ENCODE data around the gene LARP4B. TPM values are rescaled to one million over a fixed set of nuclear protein-coding genes. Genes with fewer than 3 reads are reported as not detected.

The LARP4B gene
- polyA plus RNA-seq, 4 donors, result 12.4 to 52.6 (median 21.2) TPM

GRCh38 chr10:809671-810350, 121.7 kb downstream of the LARP4B start:
- Histone ChIP-seq H3K27me3 (ENCODE audit: control insufficient read depth in 3 of 3, insufficient read depth in 3 of 3, low read length in 3 of 3) (no peaks in the 10 kb centered on the region), H3K9me3 (ENCODE audit: control insufficient read depth in 2 of 2, insufficient read depth in 1 of 2, low read depth in 1 of 2, low read length in 1 of 2) (no peaks in the 10 kb centered on the region), H3K4me3 (ENCODE audit: low read depth in 1 of 3, low read length in 3 of 3) (no peak overlapping the region), H3K36me3 (ENCODE audit: control insufficient read depth in 3 of 3, insufficient read depth in 2 of 3, low read depth in 1 of 3, low read length in 3 of 3) (peaks cover 16 to 76% (median 39%) of the 10 kb centered on the region in 3 donors), H3K4me1 (ENCODE audit: control insufficient read depth in 3 of 3, insufficient read depth in 2 of 3, low read depth in 1 of 3, low read length in 2 of 3) (no peaks in the 10 kb centered on the region), H3K27ac (ENCODE audit: low read depth in 1 of 3, low read length in 2 of 3) (no peak overlapping the region)
- FAIRE-seq (no peak), DNase-seq (no peak)
- 95 to 97% (median 96%) methylated on average over 29 of the region's 29 CpGs for WGBS, 3 donors

- 92 to 93% (median 92%) methylated on average over 9 of the region's 9 CpGs for WGBS, 3 donors
- no peaks in the 10 kb centered on the region for H3K9me3 ChIP-seq (ENCODE audit: control insufficient read depth in 2 of 2, insufficient read depth in 1 of 2, low read depth in 1 of 2, low read length in 1 of 2)
- no peak for DNase-seq
- peaks cover 9 to 69% (median 28%) of the 10 kb centered on the region in 3 donors for H3K36me3 ChIP-seq (ENCODE audit: control insufficient read depth in 3 of 3, insufficient read depth in 2 of 3, low read depth in 1 of 3, low read length in 3 of 3)
- FAIRE-seq, result no peak
- no peaks in the 10 kb centered on the region for H3K4me1 ChIP-seq (ENCODE audit: control insufficient read depth in 3 of 3, insufficient read depth in 2 of 3, low read depth in 1 of 3, low read length in 2 of 3)
- H3K27me3 ChIP-seq (ENCODE audit: control insufficient read depth in 3 of 3, insufficient read depth in 3 of 3, low read length in 3 of 3), result no peaks in the 10 kb centered on the region
- H3K27ac ChIP-seq (ENCODE audit: low read depth in 1 of 3, low read length in 2 of 3), result no peak overlapping the region
- H3K4me3 ChIP-seq (ENCODE audit: low read depth in 1 of 3, low read length in 3 of 3), result no peak overlapping the region
Observed at GRCh38 chr10:807958-808353, 123.5 kb downstream of the LARP4B start.

- Histone ChIP-seq H3K27ac (ENCODE audit: low read depth in 1 of 3, low read length in 2 of 3) (no peak overlapping the region), H3K9me3 (ENCODE audit: control insufficient read depth in 2 of 2, insufficient read depth in 1 of 2, low read depth in 1 of 2, low read length in 1 of 2) (no peaks in the 10 kb centered on the region), H3K4me1 (ENCODE audit: control insufficient read depth in 3 of 3, insufficient read depth in 2 of 3, low read depth in 1 of 3, low read length in 2 of 3) (no peaks in the 10 kb centered on the region), H3K4me3 (ENCODE audit: low read depth in 1 of 3, low read length in 3 of 3) (no peak overlapping the region), H3K27me3 (ENCODE audit: control insufficient read depth in 3 of 3, insufficient read depth in 3 of 3, low read length in 3 of 3) (no peaks in the 10 kb centered on the region), H3K36me3 (ENCODE audit: control insufficient read depth in 3 of 3, insufficient read depth in 2 of 3, low read depth in 1 of 3, low read length in 3 of 3) (peaks cover 5 to 64% (median 26%) of the 10 kb centered on the region in 3 donors)
- DNase-seq (no peak), FAIRE-seq (no peak)
- 94 to 97% (median 94%) methylated on average over 30 of the region's 30 CpGs for WGBS, 3 donors
Observed at GRCh38 chr10:807163-807957, 124.1 kb downstream of the LARP4B start.

- no peak for FAIRE-seq
- no peak overlapping the region for H3K4me3 ChIP-seq (ENCODE audit: low read depth in 1 of 3, low read length in 3 of 3)
- peaks cover 5 to 58% (median 20%) of the 10 kb centered on the region in 3 donors for H3K36me3 ChIP-seq (ENCODE audit: control insufficient read depth in 3 of 3, insufficient read depth in 2 of 3, low read depth in 1 of 3, low read length in 3 of 3)
- no peak overlapping the region for H3K27ac ChIP-seq (ENCODE audit: low read depth in 1 of 3, low read length in 2 of 3)
- DNase-seq, result no peak
- WGBS, 3 donors, result 82 to 86% (median 84%) methylated on average over 20 of the region's 20 CpGs
- no peaks in the 10 kb centered on the region for H3K9me3 ChIP-seq (ENCODE audit: control insufficient read depth in 2 of 2, insufficient read depth in 1 of 2, low read depth in 1 of 2, low read length in 1 of 2)
- no peaks in the 10 kb centered on the region for H3K4me1 ChIP-seq (ENCODE audit: control insufficient read depth in 3 of 3, insufficient read depth in 2 of 3, low read depth in 1 of 3, low read length in 2 of 3)
- no peaks in the 10 kb centered on the region for H3K27me3 ChIP-seq (ENCODE audit: control insufficient read depth in 3 of 3, insufficient read depth in 3 of 3, low read length in 3 of 3)
Observed at GRCh38 chr10:806451-807162, 124.9 kb downstream of the LARP4B start.

- 93 to 95% (median 94%) methylated on average over 29 of the region's 29 CpGs for WGBS, 3 donors
Observed at GRCh38 chr10:805620-806305, 125.7 kb downstream of the LARP4B start.

GRCh38 chr10:804787-805619, 126.5 kb downstream of the LARP4B start:
- H3K27ac ChIP-seq (ENCODE audit: low read depth in 1 of 3, low read length in 2 of 3), result no peak overlapping the region
- no peak for FAIRE-seq
- H3K36me3 ChIP-seq (ENCODE audit: control insufficient read depth in 3 of 3, insufficient read depth in 2 of 3, low read depth in 1 of 3, low read length in 3 of 3), result peaks cover 3 to 51% (median 11%) of the 10 kb centered on the region in 3 donors
- DNase-seq, result no peak
- no peaks in the 10 kb centered on the region for H3K9me3 ChIP-seq (ENCODE audit: control insufficient read depth in 2 of 2, insufficient read depth in 1 of 2, low read depth in 1 of 2, low read length in 1 of 2)
- no peak overlapping the region for H3K4me3 ChIP-seq (ENCODE audit: low read depth in 1 of 3, low read length in 3 of 3)
- no peaks in the 10 kb centered on the region for H3K27me3 ChIP-seq (ENCODE audit: control insufficient read depth in 3 of 3, insufficient read depth in 3 of 3, low read length in 3 of 3)
- no peaks in the 10 kb centered on the region for H3K4me1 ChIP-seq (ENCODE audit: control insufficient read depth in 3 of 3, insufficient read depth in 2 of 3, low read depth in 1 of 3, low read length in 2 of 3)
- 87 to 92% (median 91%) methylated on average over 50 to 53 of the region's 53 CpGs for WGBS, 3 donors

More at GRCh38 chr10:805620-806305, 125.7 kb downstream of the LARP4B start:
- Histone ChIP-seq H3K9me3 (ENCODE audit: control insufficient read depth in 2 of 2, insufficient read depth in 1 of 2, low read depth in 1 of 2, low read length in 1 of 2) (no peaks in the 10 kb centered on the region), H3K27ac (ENCODE audit: low read depth in 1 of 3, low read length in 2 of 3) (no peak overlapping the region), H3K27me3 (ENCODE audit: control insufficient read depth in 3 of 3, insufficient read depth in 3 of 3, low read length in 3 of 3) (no peaks in the 10 kb centered on the region), H3K36me3 (ENCODE audit: control insufficient read depth in 3 of 3, insufficient read depth in 2 of 3, low read depth in 1 of 3, low read length in 3 of 3) (peaks cover 3 to 55% (median 17%) of the 10 kb centered on the region in 3 donors), H3K4me3 (ENCODE audit: low read depth in 1 of 3, low read length in 3 of 3) (no peak overlapping the region), H3K4me1 (ENCODE audit: control insufficient read depth in 3 of 3, insufficient read depth in 2 of 3, low read depth in 1 of 3, low read length in 2 of 3) (no peaks in the 10 kb centered on the region)
- no peak for FAIRE-seq
- DNase-seq, result no peak

GRCh38 chr10:804191-804781, 127.2 kb downstream of the LARP4B start:
- DNase-seq, result no peak
- Histone ChIP-seq H3K4me3 (ENCODE audit: low read depth in 1 of 3, low read length in 3 of 3) (no peak overlapping the region), H3K27me3 (ENCODE audit: control insufficient read depth in 3 of 3, insufficient read depth in 3 of 3, low read length in 3 of 3) (no peaks in the 10 kb centered on the region), H3K4me1 (ENCODE audit: control insufficient read depth in 3 of 3, insufficient read depth in 2 of 3, low read depth in 1 of 3, low read length in 2 of 3) (no peaks in the 10 kb centered on the region), H3K27ac (ENCODE audit: low read depth in 1 of 3, low read length in 2 of 3) (no peak overlapping the region), H3K9me3 (ENCODE audit: control insufficient read depth in 2 of 2, insufficient read depth in 1 of 2, low read depth in 1 of 2, low read length in 1 of 2) (no peaks in the 10 kb centered on the region), H3K36me3 (ENCODE audit: control insufficient read depth in 3 of 3, insufficient read depth in 2 of 3, low read depth in 1 of 3, low read length in 3 of 3) (peaks cover 3 to 47% (median 10%) of the 10 kb centered on the region in 3 donors)
- WGBS, 3 donors, result 45 to 77% (median 64%) methylated on average over 20 of the region's 20 CpGs
- FAIRE-seq, result no peak
